Suprapubic skin (tissue), 4 donors: ENCODE results near the gene CEACAM18. TPM values are rescaled to one million over a fixed set of nuclear protein-coding genes. Genes with fewer than 3 reads are reported as not detected.

ENCODE experiments used
- DNase-seq, 2 donors: peaks; one replicate each; pipeline ENCODE4 v3.0.0-alpha.2; 2019; ENCODE audit warnings: low spot score in 2 of 2
- H3K27ac ChIP-seq: fragments of 200-600 bp; sonication (generic); one replicate; pipeline ENCODE4 v1.5.1; 2019
- H3K27me3 ChIP-seq: fragments of 200-600 bp; sonication (generic); one replicate; pipeline ENCODE4 v1.5.1; 2019
- H3K36me3 ChIP-seq: fragments of 200-600 bp; sonication (generic); one replicate; pipeline ENCODE4 v1.5.1; 2019
- H3K4me1 ChIP-seq: fragments of 200-600 bp; sonication (generic); one replicate; pipeline ENCODE4 v1.5.1; 2019
- H3K4me3 ChIP-seq: fragments of 200-600 bp; sonication (generic); one replicate; pipeline ENCODE4 v1.5.1; 2019; ENCODE audit warnings: mild to moderate bottlenecking
- H3K9me3 ChIP-seq: fragments of 200-600 bp; sonication (generic); one replicate; pipeline ENCODE4 v1.5.1; 2019
- EP300 ChIP-seq: sonication (generic); formaldehyde crosslinking; IDR thresholded peaks from one replicate; pipeline ENCODE4 v1.6.1; 2017; ENCODE audit warnings: antibody characterized with exemption
- POLR2A ChIP-seq, 2 donors: fragments of 450-650 bp; IDR thresholded peaks; one replicate each; pipeline ENCODE4 v1.6.1; 2017; ENCODE audit warnings: antibody characterized with exemption in 2 of 2, mild to moderate bottlenecking in 2 of 2, moderate library complexity in 2 of 2
- POLR2AphosphoS5 ChIP-seq, 3 donors: sonication (generic); formaldehyde crosslinking; IDR thresholded peaks; one replicate each; pipeline ENCODE4 v1.6.1; 2017; ENCODE audit warnings: antibody characterized with exemption in 3 of 3
- WGBS: methylation state at CpG from one replicate; pipeline ENCODE4 v1.1.5; 2018; 5-methylcytosine and 5-hydroxymethylcytosine counted together
- total RNA-seq, 4 donors: library from RNA; depleted of rRNA; stranded (reverse); fragments of >200 nt; gene quantifications; one replicate each; pipeline ENCODE4 v1.1.0, GENCODE V29; 2016
- TF ChIP-seq, protein P1 (sequence below), 2 donors: fragments of 200-600 bp in 1 of 2; fragments of 450-650 bp in 1 of 2; sonication (generic) in 1 of 2; IDR thresholded peaks; one replicate each; pipeline ENCODE4 v1.5.1; 2016 to 2019; ENCODE audit warnings: antibody characterized with exemption in 2 of 2, mild to moderate bottlenecking in 1 of 2, moderate library complexity in 1 of 2

The CEACAM18 gene
- not detected for total RNA-seq

DNA sequence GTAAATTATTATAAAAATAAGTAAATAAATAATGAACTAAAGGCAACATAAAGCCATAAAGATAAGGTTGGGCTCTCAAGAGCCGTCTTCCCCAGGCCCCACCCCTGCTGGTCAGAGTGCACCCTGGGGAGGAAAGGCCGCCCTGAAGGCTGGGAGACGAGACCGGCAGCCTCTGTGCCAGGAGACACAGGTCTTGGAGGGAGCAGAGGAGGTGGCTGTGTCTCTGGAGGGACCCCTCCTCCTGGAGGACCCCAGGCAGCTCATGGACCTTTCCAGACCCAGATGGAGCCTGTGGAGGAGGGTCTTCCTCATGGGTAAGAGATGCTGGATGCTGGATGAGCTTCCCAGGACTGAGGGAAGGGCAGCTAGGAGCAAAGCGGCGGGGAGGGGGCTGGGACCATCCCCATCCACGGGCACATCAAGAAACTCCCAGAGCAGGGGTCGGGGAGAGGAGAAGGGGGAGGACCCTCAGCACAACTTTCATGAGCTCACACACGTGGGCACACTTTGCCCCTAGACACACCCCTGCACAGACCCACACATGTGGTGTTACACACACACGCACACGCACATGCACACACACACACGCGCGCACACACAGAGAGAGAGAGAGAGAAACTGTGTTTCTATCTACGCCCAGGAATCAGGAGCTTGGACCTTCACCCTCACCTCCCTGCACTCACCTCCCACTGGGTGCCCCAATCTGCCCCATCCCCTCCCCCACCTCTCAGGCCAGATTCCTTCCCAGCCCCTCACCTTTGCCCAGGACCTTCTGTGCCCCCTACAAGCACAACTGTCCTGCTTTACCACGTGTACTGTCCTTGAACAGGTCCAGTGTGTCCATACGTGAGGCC lies at the start of gene CEACAM18:
CEACAM18 (plus strand) TSS at position 159 of the 854 bp plus-strand sequence.
- peak in 1 of 2 donors; percentile 58 for DNase-seq
- no peaks in the 10 kb centered on the region for H3K9me3 ChIP-seq
- WGBS, result 64% methylated on average over 17 of the region's 17 CpGs
- H3K36me3 ChIP-seq, result no peaks in the 10 kb centered on the region
- H3K4me3 ChIP-seq, result no peak within 1 kb of the TSS
- H3K27ac ChIP-seq, result no peak within 1 kb of the TSS
- no peaks in the 10 kb centered on the region for H3K4me1 ChIP-seq
- H3K27me3 ChIP-seq, result peaks cover 41% of the 10 kb centered on the region
- TF ChIP-seq POLR2A (IDR thresholded peaks at IDR 0.05), result no peak
- TF ChIP-seq, protein P1, sequence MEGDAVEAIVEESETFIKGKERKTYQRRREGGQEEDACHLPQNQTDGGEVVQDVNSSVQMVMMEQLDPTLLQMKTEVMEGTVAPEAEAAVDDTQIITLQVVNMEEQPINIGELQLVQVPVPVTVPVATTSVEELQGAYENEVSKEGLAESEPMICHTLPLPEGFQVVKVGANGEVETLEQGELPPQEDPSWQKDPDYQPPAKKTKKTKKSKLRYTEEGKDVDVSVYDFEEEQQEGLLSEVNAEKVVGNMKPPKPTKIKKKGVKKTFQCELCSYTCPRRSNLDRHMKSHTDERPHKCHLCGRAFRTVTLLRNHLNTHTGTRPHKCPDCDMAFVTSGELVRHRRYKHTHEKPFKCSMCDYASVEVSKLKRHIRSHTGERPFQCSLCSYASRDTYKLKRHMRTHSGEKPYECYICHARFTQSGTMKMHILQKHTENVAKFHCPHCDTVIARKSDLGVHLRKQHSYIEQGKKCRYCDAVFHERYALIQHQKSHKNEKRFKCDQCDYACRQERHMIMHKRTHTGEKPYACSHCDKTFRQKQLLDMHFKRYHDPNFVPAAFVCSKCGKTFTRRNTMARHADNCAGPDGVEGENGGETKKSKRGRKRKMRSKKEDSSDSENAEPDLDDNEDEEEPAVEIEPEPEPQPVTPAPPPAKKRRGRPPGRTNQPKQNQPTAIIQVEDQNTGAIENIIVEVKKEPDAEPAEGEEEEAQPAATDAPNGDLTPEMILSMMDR (IDR thresholded peaks at IDR 0.05), result no peak
- TF ChIP-seq POLR2AphosphoS5 (IDR thresholded peaks at IDR 0.05), result no peak
- no peak for TF ChIP-seq EP300

GRCh38 chr19:51430221-51430620 lies 48.1 kb upstream of the CEACAM18 start:
- Histone ChIP-seq H3K27ac (no peak overlapping the region), H3K4me1 (no peaks in the 10 kb centered on the region), H3K4me3 (no peak overlapping the region), H3K9me3 (no peaks in the 10 kb centered on the region), H3K27me3 (peaks cover 6% of the 10 kb centered on the region), H3K36me3 (no peaks in the 10 kb centered on the region)
- 72% methylated on average over 3 of the region's 3 CpGs for WGBS
- no peak for DNase-seq
- TF ChIP-seq EP300, result no peak
- TF ChIP-seq, protein P1 (IDR thresholded peaks at IDR 0.05), result no peak
- TF ChIP-seq POLR2A (IDR thresholded peaks at IDR 0.05), result no peak
- TF ChIP-seq POLR2AphosphoS5 (IDR thresholded peaks at IDR 0.05), result no peak

DNA sequence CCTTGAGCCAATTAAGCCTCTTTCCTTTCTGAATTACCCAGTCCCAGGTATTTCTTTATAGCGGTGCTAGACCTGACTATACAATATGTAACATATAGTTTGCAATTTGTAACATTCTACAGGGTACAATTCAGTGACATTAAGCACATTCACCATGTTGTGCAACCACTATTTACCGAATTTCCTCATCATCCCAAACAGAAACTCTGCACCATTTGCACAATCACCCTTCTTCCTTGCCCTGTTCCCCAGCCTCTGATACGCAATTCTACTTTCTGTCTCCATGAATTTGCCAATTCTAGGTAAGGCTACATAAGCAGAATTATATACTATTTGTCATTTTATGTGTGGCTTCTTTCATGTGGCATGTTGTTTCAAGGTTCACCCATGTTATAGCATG lies 47.2 kb upstream of the CEACAM18 start:
- H3K4me1 ChIP-seq, result no peaks in the 10 kb centered on the region
- no peaks in the 10 kb centered on the region for H3K9me3 ChIP-seq
- H3K4me3 ChIP-seq, result no peak overlapping the region
- peaks cover 4% of the 10 kb centered on the region for H3K27me3 ChIP-seq
- 71% methylated on average over 3 of the region's 3 CpGs for WGBS
- no peak for DNase-seq
- TF ChIP-seq POLR2AphosphoS5 (IDR thresholded peaks at IDR 0.05), result no peak
- no peak for TF ChIP-seq EP300
- TF ChIP-seq, protein P1 (IDR thresholded peaks at IDR 0.05), result no peak
- no peak for TF ChIP-seq POLR2A (IDR thresholded peaks at IDR 0.05)
- H3K36me3 ChIP-seq, result no peaks in the 10 kb centered on the region
- no peak overlapping the region for H3K27ac ChIP-seq

DNA sequence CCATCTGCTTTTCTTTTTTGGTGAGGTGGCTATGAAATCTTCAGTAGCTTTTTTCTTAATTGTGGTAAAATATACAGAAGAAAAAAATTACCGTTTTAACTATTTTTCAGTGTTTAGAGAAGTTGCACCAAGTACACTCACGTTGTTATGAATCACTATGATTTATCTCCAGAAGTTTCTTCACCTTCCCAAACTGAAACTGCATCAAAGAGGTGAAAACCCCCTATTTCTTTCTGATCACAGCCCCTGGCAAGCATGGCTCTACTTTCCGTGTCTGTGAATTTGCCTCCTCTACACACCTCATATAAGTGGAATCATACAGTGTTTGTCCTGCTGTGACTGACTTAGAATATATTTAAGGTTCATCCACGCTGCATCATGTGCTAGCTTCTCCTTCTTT lies 45.3 kb upstream of the CEACAM18 start:
- no peaks in the 10 kb centered on the region for H3K4me1 ChIP-seq
- no peak overlapping the region for H3K27ac ChIP-seq
- WGBS, result 66% methylated on average over 4 of the region's 4 CpGs
- H3K4me3 ChIP-seq, result no peak overlapping the region
- no peak for DNase-seq
- H3K27me3 ChIP-seq, result peaks cover 4% of the 10 kb centered on the region
- no peaks in the 10 kb centered on the region for H3K36me3 ChIP-seq
- no peak for TF ChIP-seq EP300
- no peak for TF ChIP-seq POLR2AphosphoS5 (IDR thresholded peaks at IDR 0.05)
- no peak for TF ChIP-seq POLR2A (IDR thresholded peaks at IDR 0.05)
- TF ChIP-seq, protein P1 (IDR thresholded peaks at IDR 0.05), result no peak
- no peaks in the 10 kb centered on the region for H3K9me3 ChIP-seq

DNA sequence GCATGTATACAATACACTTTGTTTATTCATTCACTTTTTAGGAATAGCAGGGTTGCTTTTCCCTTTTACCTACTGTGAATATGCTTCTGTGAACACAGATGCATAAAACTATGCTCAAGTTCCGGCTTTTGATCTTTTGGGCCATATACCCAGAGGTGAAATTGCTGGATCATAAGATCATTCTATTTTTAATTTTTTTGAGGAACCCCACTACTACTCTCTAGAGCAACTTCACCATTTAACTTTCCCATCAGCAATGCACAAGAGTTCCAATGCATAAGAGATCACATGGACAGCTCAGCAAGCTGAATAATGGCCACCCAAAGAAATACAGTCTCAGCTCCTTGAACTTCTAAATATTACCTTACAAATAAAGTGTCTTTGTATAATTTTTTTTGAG lies 43.9 kb upstream of the CEACAM18 start:
- DNase-seq, result no peak
- H3K36me3 ChIP-seq, result no peaks in the 10 kb centered on the region
- H3K27ac ChIP-seq, result no peak overlapping the region
- WGBS, result 76% methylated on average over 1 of the region's 1 CpG
- no peak overlapping the region for H3K4me3 ChIP-seq
- no peaks in the 10 kb centered on the region for H3K4me1 ChIP-seq
- no peaks in the 10 kb centered on the region for H3K9me3 ChIP-seq
- peaks cover 16% of the 10 kb centered on the region for H3K27me3 ChIP-seq
- TF ChIP-seq POLR2AphosphoS5 (IDR thresholded peaks at IDR 0.05), result no peak
- TF ChIP-seq, protein P1 (IDR thresholded peaks at IDR 0.05), result no peak
- TF ChIP-seq POLR2A (IDR thresholded peaks at IDR 0.05), result no peak
- no peak for TF ChIP-seq EP300
